PFSK-1 (cell line): ENCODE measurements around the gene SNHG17.

Source experiments
- SIN3A ChIP-seq: IDR thresholded peaks from 2 replicates; pipeline ENCODE4 v1.6.1; 2012; ENCODE audit warnings: mild to moderate bottlenecking, low read length, moderate library complexity, borderline replicate concordance; ENCODE audit not compliant: insufficient read depth
- TAF1 ChIP-seq: IDR thresholded peaks from 2 replicates; pipeline ENCODE4 v1.6.1; 2012; ENCODE audit warnings: low read length, control low read depth, borderline replicate concordance; ENCODE audit not compliant: insufficient read depth
- TF ChIP-seq, protein P1 (sequence below), 2 experiments: IDR thresholded peaks; 2 replicates each; pipeline versions ENCODE4 v1.6.1 to v1.8.0; 2011 to 2012; ENCODE audit warnings: low read depth in 2 of 2, low read length in 2 of 2, control low read depth in 1 of 2, inconsistent platforms in 1 of 2, mild to moderate bottlenecking in 1 of 2, moderate library complexity in 1 of 2; ENCODE audit not compliant: insufficient read depth in 1 of 2

DNA sequence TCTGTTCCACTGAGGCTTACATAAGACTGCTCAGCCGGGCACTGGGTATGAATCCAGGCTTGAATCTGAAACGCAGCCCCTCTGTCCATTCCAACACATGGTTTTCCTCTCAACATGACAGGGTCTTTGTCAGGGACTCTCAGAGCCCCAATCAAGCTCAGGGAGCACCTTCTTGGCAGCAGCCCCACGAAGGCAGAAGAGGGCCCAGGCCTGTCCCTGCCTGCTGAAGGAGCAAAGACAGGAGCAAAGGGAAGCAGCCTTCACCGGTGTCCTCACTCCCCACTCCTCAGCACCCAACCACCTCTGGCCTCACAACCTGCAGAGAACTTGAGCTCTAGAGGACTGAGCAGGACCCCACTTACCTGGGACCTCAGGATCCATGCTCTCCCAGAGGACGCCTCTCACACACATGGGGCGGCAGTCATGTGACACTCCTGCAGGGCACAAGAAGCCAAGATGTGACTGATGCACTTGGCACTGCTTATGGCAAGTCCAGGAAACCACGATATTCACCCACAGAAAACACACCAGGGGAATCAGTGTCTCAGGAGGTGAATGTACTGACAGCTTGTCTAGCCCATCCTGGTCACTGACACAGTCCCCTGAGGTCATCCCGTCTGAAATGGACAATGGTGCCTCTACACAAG is 4.3 kb downstream of the SNHG17 start:
- no peak for TF ChIP-seq SIN3A
- TF ChIP-seq, protein P1, sequence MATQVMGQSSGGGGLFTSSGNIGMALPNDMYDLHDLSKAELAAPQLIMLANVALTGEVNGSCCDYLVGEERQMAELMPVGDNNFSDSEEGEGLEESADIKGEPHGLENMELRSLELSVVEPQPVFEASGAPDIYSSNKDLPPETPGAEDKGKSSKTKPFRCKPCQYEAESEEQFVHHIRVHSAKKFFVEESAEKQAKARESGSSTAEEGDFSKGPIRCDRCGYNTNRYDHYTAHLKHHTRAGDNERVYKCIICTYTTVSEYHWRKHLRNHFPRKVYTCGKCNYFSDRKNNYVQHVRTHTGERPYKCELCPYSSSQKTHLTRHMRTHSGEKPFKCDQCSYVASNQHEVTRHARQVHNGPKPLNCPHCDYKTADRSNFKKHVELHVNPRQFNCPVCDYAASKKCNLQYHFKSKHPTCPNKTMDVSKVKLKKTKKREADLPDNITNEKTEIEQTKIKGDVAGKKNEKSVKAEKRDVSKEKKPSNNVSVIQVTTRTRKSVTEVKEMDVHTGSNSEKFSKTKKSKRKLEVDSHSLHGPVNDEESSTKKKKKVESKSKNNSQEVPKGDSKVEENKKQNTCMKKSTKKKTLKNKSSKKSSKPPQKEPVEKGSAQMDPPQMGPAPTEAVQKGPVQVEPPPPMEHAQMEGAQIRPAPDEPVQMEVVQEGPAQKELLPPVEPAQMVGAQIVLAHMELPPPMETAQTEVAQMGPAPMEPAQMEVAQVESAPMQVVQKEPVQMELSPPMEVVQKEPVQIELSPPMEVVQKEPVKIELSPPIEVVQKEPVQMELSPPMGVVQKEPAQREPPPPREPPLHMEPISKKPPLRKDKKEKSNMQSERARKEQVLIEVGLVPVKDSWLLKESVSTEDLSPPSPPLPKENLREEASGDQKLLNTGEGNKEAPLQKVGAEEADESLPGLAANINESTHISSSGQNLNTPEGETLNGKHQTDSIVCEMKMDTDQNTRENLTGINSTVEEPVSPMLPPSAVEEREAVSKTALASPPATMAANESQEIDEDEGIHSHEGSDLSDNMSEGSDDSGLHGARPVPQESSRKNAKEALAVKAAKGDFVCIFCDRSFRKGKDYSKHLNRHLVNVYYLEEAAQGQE (IDR thresholded peaks at IDR 0.05; ENCODE audit: insufficient read depth in 1 of 2, low read depth in 2 of 2, low read length in 2 of 2): no peak
- no peak for TF ChIP-seq TAF1
